Transverse colon (tissue), 4 donors: Measurements from ENCODE around the gene DDHD1.

Source experiments
- POLR2AphosphoS5 ChIP-seq, 3 donors: sonication (generic); formaldehyde crosslinking; IDR thresholded peaks; one replicate each; pipeline ENCODE4 v1.6.1; 2016; ENCODE audit warnings: antibody characterized with exemption in 3 of 3
- TF ChIP-seq, protein P1 (sequence below), 5 experiments: fragments of 200-600 bp in 3 of 5; fragments of 450-650 bp in 2 of 5; sonication (generic) in 3 of 5; IDR thresholded peaks; 1 replicate in 2 of 5; 2 replicates in 3 of 5; pipeline ENCODE4 v1.5.1; 2016 to 2017; ENCODE audit warnings: antibody characterized with exemption in 5 of 5, inconsistent platforms in 3 of 5, mild to moderate bottlenecking in 2 of 5, moderate library complexity in 1 of 5

DNA sequence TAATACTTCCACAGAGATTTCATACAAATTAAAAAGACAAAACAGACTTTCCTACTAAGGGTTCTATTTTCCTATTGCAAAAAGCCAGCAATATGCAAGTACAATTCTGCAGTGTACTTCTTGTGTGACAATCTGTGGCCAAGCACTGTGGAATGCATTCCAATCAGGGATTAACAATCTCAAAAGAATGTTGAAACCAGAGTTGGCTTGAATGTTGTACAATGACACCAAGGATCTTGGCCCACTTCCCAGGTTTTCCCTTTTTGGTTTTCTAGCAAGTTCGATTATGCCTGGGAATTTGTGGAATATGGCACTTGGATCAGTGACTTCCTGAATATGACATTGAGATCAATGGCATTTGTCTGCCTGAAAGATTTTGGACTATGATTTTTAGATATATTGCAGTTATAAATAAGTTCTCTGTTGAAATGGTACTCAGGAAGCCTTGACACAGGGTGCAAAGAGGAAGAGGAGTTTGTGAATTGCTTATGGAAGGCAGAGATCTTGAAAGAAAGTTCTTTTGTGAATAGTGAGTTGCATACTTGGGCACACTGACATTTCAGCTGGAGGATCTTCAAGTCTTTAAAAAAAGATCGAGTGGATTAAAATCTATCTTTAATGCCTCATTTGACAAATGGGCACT lies 120.8 kb downstream of the DDHD1 start:
- TF ChIP-seq, protein P1, sequence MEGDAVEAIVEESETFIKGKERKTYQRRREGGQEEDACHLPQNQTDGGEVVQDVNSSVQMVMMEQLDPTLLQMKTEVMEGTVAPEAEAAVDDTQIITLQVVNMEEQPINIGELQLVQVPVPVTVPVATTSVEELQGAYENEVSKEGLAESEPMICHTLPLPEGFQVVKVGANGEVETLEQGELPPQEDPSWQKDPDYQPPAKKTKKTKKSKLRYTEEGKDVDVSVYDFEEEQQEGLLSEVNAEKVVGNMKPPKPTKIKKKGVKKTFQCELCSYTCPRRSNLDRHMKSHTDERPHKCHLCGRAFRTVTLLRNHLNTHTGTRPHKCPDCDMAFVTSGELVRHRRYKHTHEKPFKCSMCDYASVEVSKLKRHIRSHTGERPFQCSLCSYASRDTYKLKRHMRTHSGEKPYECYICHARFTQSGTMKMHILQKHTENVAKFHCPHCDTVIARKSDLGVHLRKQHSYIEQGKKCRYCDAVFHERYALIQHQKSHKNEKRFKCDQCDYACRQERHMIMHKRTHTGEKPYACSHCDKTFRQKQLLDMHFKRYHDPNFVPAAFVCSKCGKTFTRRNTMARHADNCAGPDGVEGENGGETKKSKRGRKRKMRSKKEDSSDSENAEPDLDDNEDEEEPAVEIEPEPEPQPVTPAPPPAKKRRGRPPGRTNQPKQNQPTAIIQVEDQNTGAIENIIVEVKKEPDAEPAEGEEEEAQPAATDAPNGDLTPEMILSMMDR (IDR thresholded peaks at IDR 0.05) = no peak
- peak in 1 of 3 donors; percentile 36 for TF ChIP-seq POLR2AphosphoS5 (IDR thresholded peaks at IDR 0.05)
